ENCODE measurements around the gene SLC7A8. TPM values are rescaled to one million over a fixed set of nuclear protein-coding genes. Genes with fewer than 3 reads are reported as not detected.

Gene SLC7A8
- total RNA-seq, 1 donor from 2014 or later = 1.1 TPM

- Histone ChIP-seq H3K36me3 (ENCODE audit: control insufficient read depth, insufficient read depth, low read length) (no peaks in the 10 kb centered on the region), H3K27me3 (ENCODE audit: control insufficient read depth, insufficient read depth, low read length) (no peaks in the 10 kb centered on the region), H3K4me3 (ENCODE audit: low read depth, low read length) (no peak overlapping the region)
- TF ChIP-seq, protein P1, sequence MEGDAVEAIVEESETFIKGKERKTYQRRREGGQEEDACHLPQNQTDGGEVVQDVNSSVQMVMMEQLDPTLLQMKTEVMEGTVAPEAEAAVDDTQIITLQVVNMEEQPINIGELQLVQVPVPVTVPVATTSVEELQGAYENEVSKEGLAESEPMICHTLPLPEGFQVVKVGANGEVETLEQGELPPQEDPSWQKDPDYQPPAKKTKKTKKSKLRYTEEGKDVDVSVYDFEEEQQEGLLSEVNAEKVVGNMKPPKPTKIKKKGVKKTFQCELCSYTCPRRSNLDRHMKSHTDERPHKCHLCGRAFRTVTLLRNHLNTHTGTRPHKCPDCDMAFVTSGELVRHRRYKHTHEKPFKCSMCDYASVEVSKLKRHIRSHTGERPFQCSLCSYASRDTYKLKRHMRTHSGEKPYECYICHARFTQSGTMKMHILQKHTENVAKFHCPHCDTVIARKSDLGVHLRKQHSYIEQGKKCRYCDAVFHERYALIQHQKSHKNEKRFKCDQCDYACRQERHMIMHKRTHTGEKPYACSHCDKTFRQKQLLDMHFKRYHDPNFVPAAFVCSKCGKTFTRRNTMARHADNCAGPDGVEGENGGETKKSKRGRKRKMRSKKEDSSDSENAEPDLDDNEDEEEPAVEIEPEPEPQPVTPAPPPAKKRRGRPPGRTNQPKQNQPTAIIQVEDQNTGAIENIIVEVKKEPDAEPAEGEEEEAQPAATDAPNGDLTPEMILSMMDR (IDR thresholded peaks at IDR 0.05; ENCODE audit: insufficient read depth, low read length, severe bottlenecking) = no peak
- FAIRE-seq (no peak), DNase-seq (ENCODE audit: low read depth) (no peak)
Observed at GRCh38 chr14:23167116-23167847, 16.2 kb downstream of the SLC7A8 start.

DNA sequence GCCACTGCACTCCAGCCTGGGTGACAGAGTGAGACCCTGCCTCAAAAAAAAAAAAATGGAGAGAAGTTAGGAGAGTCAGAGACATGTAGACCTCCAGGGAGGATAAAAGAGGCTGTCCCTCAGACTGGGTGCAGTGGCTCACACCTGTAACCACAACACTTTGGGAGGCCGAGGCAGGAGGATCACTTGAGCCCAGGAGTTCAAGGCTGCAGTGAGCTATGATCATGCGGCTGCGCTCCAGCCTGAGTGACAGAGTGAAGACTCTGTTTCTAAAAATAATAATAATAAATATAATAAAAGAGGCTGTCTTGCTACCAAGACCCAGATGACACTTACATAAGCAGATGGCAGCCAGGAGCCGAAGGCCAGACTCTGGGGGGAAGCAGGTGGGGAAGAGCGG is 18.5 kb downstream of the SLC7A8 start:
- H3K4me3 ChIP-seq (ENCODE audit: low read depth, low read length) = no peak overlapping the region
- H3K27me3 ChIP-seq (ENCODE audit: control insufficient read depth, insufficient read depth, low read length) = no peaks in the 10 kb centered on the region
- H3K36me3 ChIP-seq (ENCODE audit: control insufficient read depth, insufficient read depth, low read length) = no peaks in the 10 kb centered on the region
- TF ChIP-seq, protein P1 (IDR thresholded peaks at IDR 0.05; ENCODE audit: insufficient read depth, low read length, severe bottlenecking) = no peak
- FAIRE-seq (no peak), DNase-seq (ENCODE audit: low read depth) (no peak)

GRCh38 chr14:23164250-23164649 is 19.2 kb downstream of the SLC7A8 start:
- FAIRE-seq (no peak), DNase-seq (ENCODE audit: low read depth) (no peak)
- Histone ChIP-seq H3K36me3 (ENCODE audit: control insufficient read depth, insufficient read depth, low read length) (no peaks in the 10 kb centered on the region), H3K4me3 (ENCODE audit: low read depth, low read length) (no peak overlapping the region), H3K27me3 (ENCODE audit: control insufficient read depth, insufficient read depth, low read length) (no peaks in the 10 kb centered on the region)
- TF ChIP-seq, protein P1 (IDR thresholded peaks at IDR 0.05; ENCODE audit: insufficient read depth, low read length, severe bottlenecking) = no peak

DNA sequence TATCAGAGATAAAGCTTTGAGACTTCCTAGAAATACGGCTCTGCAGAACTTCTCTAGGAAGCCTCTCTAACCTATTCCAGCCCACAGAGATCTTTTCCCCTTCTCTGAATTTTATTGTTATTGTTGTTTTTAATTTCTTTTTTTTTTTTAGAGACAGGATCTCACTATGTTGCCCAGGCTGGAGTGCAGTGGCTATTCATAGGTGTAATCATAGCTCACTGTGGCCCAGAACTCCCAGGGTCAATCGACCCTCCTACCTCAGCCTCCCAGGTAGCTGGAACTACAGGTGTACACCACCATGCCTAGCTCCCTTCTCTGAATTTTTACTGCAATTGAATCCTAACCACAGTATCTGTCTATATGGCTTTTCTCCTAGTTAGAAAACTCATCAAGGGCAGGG is 19.6 kb downstream of the SLC7A8 start:
- Histone ChIP-seq H3K4me3 (ENCODE audit: low read depth, low read length) (no peak overlapping the region), H3K36me3 (ENCODE audit: control insufficient read depth, insufficient read depth, low read length) (no peaks in the 10 kb centered on the region), H3K27me3 (ENCODE audit: control insufficient read depth, insufficient read depth, low read length) (no peaks in the 10 kb centered on the region)
- FAIRE-seq (no peak), DNase-seq (ENCODE audit: low read depth) (no peak)
- TF ChIP-seq, protein P1 (IDR thresholded peaks at IDR 0.05; ENCODE audit: insufficient read depth, low read length, severe bottlenecking) = no peak

DNA sequence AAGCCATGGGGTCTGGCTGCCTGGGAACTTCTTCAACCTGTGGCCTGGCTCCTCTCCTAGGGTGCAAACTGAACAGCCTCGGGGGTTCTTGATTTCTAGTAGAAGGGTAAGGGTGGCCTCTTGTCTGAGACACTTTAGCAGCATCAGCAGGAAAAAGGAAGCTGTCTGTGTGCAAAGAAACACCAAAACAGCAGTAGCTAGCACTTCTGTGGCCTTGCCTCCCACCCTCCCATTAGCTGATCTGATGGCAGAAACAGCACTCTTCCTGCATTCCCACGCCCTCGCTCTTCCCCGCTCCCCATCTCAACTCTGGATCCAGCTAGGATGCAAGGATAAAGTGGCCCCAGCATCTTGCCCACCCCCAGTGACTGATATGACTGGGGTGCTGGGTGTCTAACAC is 20.7 kb downstream of the SLC7A8 start:
- Histone ChIP-seq H3K4me3 (ENCODE audit: low read depth, low read length) (no peak overlapping the region), H3K27me3 (ENCODE audit: control insufficient read depth, insufficient read depth, low read length) (no peaks in the 10 kb centered on the region), H3K36me3 (ENCODE audit: control insufficient read depth, insufficient read depth, low read length) (no peaks in the 10 kb centered on the region)
- DNase-seq (ENCODE audit: low read depth) (no peak), FAIRE-seq (no peak)
- TF ChIP-seq, protein P1 (IDR thresholded peaks at IDR 0.05; ENCODE audit: insufficient read depth, low read length, severe bottlenecking) = no peak

GRCh38 chr14:23162005-23162404 is 21.5 kb downstream of the SLC7A8 start:
- no peaks in the 10 kb centered on the region for H3K27me3 ChIP-seq (ENCODE audit: control insufficient read depth, insufficient read depth, low read length)

More at GRCh38 chr14:23162005-23162404, 21.5 kb downstream of the SLC7A8 start:
- TF ChIP-seq, protein P1 (IDR thresholded peaks at IDR 0.05; ENCODE audit: insufficient read depth, low read length, severe bottlenecking) = no peak
- Histone ChIP-seq H3K4me3 (ENCODE audit: low read depth, low read length) (no peak overlapping the region), H3K36me3 (ENCODE audit: control insufficient read depth, insufficient read depth, low read length) (no peaks in the 10 kb centered on the region)
- FAIRE-seq (no peak), DNase-seq (ENCODE audit: low read depth) (no peak)

Data from bronchial epithelial cell (primary cell).